Raji (cell line): ENCODE results near the gene NR4A2.

Experiments used
- POLR2A ChIP-seq: IDR thresholded peaks from 2 replicates; pipeline ENCODE4 v1.6.1; 2011; ENCODE audit warnings: low read depth, low read length, control low read depth; ENCODE audit not compliant: insufficient read depth

NR4A2 gene

DNA sequence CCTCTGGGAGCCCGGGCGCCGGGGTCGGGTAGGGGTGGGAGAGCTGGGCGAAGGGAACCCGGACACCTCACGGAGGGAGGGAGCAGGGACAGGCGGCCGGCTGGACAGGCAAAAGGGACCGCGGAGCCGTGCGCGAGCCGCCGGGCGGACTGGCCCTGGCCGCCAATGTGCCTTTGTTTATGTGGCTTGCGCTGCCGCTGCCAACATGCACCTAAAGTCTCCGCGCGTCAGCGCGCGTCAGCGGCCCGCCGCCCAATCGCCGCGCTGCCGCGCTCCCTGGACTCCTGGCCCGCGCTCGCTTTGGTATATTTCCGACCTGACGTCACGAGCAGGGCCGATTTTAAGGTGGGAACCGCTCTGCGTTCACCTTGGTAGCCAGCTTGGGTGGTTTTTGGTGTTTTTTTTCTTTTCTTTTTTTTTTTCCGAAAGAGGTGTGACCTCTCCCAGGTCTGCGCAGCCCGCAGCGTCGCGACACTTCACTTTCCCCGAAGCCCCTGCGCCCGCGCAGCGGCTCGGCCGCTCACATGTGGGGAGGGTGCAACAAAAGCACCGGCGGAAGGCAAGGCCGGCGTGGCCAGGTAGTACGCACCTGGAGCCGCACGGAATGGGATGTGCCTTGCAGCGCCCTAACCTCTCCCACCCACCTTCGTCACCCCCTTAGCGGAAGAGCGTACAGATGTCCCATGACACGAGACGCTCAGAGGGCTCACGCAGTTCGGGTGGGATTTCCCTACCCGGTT, at the start of gene NR4A2:
NR4A2 (minus strand) TSS at position 188 of the 740 bp plus-strand sequence. CDS start 2,535 bp downstream, outside the sequence.
- TF ChIP-seq POLR2A = no peak

DNA sequence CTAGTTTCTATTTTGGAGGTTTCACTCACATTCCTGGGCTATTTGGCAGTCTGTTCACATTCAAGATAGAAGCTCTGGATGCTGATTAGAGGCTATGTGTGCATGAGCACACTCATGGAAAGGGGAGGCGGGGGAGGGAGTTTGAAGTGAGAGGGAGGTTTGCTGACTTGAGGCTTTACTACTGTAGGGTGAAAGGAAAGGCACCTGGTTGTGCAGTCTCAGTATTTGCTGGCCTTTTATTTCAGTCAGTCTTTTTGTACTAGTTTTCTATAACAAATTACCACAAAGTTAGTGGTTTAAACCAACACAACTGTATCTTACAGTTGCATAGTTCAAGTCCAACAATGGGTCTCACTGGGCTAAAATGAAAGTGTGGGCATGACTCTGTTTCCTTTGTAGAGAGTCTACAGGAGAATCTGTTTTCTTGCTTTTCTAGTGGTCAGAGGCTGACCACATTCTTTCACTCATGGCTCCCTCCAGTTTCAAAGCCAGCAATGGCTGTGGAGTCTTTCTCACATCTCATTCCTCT, 47.7 kb upstream of the NR4A2 start:
- TF ChIP-seq POLR2A = no peak

- no peak for TF ChIP-seq POLR2A
Measured at GRCh38 chr2:156379714-156380113, 47.2 kb upstream of the NR4A2 start.

DNA sequence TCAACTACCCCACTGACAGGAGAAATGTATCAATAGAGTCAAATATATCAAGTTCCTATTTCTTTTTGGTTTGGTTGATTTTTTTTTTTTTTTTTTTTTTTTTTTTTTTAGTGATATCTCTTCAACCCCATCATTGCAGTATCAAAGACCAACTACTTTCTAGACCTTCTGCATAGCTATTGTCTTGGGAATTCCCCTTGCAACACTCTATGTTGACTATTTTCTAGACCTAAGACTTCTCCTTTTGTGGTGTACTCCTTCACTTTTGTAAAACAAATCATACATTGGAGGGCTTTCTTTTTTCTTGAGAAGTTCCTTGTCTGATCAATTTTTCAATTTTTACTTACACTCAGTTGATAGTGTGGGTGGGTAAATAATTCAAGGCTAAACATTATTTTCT, 46.5 kb upstream of the NR4A2 start:
- no peak for TF ChIP-seq POLR2A

GRCh38 chr2:156366753-156367152, 34.2 kb upstream of the NR4A2 start:
- TF ChIP-seq POLR2A = no peak

DNA sequence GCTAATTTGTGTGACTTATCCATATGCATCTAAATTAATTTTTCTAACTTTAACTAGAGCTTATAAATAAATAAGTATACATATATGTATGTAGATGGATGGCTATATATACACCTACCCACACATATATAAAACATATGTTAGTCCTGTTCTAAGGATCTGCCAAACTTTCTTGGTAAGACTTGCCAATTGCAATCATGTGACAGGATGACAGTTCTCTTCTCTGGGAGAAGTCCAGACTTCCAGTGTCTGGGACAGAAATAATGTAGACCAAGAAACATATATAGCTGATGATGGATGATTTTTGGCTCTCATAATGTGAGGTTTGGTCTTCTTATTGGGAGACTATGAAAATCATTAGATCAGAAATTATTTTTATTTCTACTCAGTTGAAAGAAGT, 30.6 kb upstream of the NR4A2 start:
- TF ChIP-seq POLR2A = no peak

DNA sequence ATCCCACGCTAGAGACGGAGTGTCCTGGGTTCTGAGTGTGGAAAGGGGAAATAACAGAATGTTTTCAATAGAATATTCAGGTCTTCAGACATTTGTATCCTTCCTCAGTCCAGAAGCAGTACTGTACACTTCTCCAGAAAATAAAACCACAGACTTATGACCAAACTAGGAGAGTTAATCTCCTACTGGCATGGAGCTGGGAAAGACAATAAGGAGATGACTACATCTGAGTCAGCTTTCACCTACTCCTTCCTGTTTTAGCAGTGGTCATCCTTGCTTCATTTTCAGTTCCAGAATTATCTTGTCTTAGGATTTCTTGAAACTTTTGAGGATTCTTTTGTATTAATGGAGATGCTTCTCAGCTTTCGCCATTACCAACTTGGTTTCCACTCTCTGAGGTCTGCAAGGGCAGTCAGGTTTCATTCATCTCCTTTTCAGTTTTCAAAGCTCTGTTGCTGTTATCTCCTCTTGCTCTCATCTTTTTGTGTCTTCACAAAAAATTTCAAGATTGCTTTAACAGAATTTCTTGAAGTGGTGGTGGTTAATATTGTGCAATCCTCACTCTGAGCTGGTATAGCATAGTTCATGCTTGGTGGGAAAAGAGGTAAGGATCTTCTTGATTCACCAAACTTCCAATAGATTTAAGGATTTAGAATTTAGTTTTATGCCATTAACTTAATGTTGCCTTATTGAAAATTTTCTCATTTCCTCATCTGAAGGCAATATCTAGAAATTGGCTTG, 23.7 kb upstream of the NR4A2 start:
- TF ChIP-seq POLR2A = no peak

DNA sequence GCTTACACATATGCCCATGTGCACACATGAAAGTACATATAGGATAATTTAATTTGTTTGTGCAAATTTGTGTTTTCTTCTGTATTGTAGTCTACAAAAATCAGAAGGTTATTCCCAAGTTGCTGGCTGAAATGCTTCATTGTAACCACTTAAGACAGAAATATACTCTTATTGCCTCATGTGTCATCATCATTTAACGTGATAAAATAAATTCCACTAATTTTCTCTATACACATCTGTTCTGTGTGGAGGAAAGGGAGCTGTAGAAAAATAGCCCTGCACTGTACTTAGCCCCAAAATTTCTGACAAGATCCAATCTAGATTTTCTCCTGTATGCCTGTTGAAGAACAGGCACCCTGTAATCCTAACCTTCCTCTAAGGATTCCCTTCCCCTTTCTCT, 20.4 kb upstream of the NR4A2 start:
- no peak for TF ChIP-seq POLR2A

GRCh38 chr2:156350374-156351142, 18.0 kb upstream of the NR4A2 start:
- no peak for TF ChIP-seq POLR2A

DNA sequence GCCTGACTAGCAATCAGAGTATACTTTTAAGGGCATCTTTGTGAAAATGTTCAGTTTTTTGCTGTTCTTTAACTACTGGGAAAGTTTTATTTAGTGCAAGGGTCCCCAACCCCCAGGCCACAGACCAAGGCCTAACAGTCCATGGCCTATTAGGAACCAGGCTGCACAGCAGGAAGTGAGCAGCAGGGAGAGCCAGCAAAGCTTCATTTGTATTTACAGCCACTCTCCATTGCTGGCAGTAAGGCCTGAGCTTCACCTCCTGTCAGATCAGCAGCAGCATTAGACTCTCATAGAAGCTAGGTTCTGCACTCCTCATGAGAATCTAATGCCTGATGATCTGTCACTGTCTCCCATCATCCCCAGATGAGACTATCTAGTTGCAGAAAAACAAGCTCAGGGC, 17.1 kb upstream of the NR4A2 start:
- TF ChIP-seq POLR2A = no peak

DNA sequence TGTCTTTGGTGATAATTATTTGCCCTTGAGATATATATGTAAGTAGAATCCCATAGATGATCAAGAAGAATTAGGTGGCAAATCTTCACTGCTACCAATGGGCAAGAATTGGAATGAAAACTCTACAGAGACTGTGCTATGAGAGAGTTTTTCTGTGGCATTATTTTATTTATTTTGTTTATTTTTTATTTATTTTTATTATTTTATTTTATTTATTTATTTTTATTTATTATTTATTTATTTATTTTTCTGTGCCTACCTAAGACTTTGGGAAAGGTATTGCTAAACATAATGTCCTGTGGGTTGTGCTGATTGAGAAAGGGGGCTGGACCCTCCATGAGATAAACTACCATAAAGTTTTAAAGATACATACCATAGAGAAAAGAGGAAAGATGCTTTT, 16.6 kb upstream of the NR4A2 start:
- no peak for TF ChIP-seq POLR2A

GRCh38 chr2:156347431-156347830, 14.9 kb upstream of the NR4A2 start:
- no peak for TF ChIP-seq POLR2A

DNA sequence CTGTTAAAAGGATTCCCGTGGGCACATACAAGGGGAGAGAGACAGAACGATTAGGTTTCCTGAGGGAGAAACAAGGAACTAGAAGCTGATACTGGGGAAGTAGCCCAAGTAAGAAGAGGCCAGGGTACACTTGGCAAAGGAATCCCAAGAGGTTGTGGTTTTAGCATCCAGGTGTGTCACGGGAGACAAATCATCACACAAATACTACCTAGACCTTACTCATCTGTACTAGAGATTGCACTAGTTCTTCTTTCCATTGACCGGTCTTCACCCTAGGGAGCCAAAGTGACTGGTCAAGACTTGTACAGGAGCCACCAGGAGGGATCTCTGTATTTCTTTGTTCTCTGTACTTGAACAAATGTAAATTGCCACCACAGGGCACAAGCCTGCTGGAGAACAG, 14.2 kb upstream of the NR4A2 start:
- no peak for TF ChIP-seq POLR2A

GRCh38 chr2:156345582-156345981, 13.1 kb upstream of the NR4A2 start:
- no peak for TF ChIP-seq POLR2A

GRCh38 chr2:156343940-156344301, 11.4 kb upstream of the NR4A2 start:
- no peak for TF ChIP-seq POLR2A
